DMS153 treated with DMSO at 0.1 percent for 48 hours (cell line): ENCODE measurements around the gene NXNL1.
"Not testable (repeated sequence)": the region's sequence is repeated elsewhere in the genome, so short reads cannot be mapped to it uniquely, and the experiment has no call there.

Experiments
- DNase-seq: peaks from one replicate; lab custom pipeline; 2025; ENCODE audit not compliant: unreplicated experiment; lab: John Stamatoyannopoulos, UW

NXNL1 gene

DNA sequence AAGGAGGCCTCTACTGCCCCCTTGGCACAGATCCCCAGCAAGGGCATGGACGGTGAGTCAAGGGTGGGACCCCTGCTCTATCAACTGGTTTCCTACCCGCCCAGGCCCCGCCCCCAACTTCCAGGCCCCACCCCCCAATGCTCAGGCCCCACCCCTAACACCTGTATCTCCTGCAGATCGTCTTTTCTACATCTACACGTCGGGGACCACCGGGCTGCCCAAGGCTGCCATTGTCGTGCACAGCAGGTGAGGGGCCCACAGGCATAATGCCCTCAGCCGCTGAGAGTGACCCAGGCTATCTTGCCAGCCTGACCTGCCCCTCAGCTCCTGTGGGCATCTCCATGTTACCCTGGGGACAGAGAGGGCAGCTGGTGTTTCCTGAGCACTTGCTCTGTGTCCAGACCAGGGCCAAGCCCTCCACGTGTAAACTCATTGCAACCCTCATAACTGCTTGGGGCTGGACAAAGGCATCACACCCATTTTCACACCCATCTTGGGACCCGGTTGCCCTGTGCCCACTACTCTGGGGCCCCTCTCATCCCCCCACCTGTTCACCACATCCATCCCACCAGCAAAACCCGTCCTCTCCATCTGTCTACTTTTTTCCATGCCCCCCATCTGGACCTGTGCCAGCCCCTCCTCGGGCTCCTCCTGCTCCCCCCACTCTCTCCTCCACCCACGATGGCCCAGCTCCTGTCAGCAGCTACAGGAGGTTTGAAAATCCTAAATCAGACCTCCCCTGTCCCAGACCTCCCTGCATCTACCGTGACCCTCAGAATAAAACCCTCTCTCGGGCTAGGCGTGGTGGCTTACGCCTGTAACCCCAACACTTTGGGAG, 26.8 kb upstream of the NXNL1 start:
- no peak for DNase-seq

- DNase-seq: no peak
Observed at GRCh38 chr19:17486545-17487240, 26.0 kb upstream of the NXNL1 start.

- no peak for DNase-seq
Observed at GRCh38 chr19:17484520-17485185, 23.9 kb upstream of the NXNL1 start.

- no peak for DNase-seq
Observed at GRCh38 chr19:17483605-17484002, 22.9 kb upstream of the NXNL1 start.

- DNase-seq: no peak
Observed at GRCh38 chr19:17482877-17483604, 22.3 kb upstream of the NXNL1 start.

- no peak for DNase-seq
Observed at GRCh38 chr19:17481986-17482385, 21.3 kb upstream of the NXNL1 start.

- DNase-seq: no peak
Observed at GRCh38 chr19:17479325-17479791, 18.6 kb upstream of the NXNL1 start.

DNA sequence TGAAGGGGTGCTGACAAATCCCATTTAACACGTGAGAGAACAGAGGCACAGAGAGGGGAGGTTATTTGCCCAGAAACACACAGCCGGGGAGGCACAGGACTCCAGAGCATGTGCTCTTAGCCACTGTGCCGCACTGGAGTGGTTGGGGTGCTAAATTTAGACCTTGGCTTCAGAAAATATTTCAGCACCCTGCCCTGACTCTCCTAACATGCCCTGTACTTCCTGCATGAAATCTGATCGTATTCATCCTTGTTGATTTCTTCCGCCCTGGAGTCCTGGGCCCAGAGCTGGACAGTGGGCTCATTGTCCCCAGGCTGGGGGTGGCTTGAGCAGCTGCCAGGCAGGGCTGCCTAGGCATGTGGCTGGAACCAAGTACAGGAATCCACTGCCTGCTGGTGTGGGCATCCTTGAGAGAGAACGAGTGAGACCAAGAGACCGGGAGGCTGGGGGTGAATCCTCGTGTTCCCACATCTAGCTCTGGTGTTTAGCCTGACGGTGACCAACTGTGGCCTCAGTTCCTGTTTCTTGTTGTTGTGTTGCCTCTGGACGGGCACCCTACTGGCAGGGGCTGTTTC, 14.9 kb upstream of the NXNL1 start:
- no peak for DNase-seq

DNA sequence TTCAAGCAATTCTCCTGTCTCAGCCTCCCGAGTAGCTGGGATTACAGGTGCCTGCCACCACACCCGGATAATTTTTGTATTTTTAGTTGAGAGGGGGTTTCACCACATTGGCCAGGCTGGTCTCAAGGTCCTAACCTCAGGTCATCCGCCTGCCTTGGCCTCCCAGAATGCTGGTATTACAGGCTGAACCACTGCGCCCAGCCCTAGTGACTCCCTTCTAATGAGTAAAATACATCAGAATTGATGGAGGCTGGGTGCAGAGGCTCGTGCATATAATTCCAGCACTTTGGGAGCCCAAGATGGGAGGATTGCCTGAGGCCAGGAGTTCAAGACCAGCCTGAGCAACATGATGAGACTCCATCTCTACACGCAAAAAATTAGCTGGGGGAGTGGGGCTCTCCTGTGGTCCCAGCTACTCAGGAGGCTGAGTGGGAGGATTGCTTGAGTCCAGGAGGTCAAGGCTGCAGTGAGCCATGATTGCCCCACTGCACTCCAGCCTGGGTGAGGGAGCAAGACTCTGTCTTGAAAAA, 14.3 kb upstream of the NXNL1 start:
- not testable (repeated sequence) for DNase-seq

- DNase-seq: no peak
Observed at GRCh38 chr19:17473041-17473440, 12.3 kb upstream of the NXNL1 start.

GRCh38 chr19:17471410-17472125, 10.8 kb upstream of the NXNL1 start:
- DNase-seq: no peak

DNA sequence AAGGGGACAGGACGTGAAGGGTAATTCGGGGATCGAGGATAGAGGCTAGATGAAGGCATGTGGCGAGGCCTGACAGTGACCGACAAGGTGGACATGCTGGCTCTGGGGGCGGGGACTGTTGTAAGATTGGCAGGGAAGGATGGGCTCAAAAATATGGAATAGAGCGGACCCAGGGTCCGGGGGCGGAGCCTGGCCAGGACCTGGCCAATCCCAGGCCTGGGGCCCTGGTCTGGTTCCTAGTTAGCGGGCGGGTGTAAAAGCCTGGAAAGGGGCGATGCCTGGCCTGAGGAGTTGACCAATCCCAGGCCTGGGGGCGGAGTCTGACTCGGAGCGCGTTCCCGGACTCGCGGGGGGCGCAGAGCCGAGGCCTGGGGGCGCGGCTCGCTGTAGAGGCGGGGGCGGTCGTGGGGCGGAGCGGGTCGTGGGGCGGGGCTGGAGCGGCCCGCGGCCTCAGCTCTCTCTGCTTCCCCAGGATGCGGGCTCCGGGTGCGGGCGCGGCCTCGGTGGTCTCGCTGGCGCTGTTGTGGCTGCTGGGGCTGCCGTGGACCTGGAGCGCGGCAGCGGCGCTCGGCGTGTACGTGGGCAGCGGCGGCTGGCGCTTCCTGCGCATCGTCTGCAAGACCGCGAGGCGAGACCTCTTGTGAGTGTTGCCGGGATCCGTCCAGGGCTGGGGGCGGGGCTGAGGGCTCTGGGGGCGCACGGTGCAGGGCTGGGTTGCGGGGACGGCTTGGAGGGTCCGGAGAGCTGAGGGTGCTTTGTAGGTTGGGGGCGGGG, 9.5 kb upstream of the NXNL1 start, which contains the start of gene SLC27A1:
Gene SLC27A1 (plus strand): TSS at position 457 of the 774 bp plus-strand sequence. CDS start 17 bp downstream, at position 474.
- DNase-seq: peak; percentile 94

DNA sequence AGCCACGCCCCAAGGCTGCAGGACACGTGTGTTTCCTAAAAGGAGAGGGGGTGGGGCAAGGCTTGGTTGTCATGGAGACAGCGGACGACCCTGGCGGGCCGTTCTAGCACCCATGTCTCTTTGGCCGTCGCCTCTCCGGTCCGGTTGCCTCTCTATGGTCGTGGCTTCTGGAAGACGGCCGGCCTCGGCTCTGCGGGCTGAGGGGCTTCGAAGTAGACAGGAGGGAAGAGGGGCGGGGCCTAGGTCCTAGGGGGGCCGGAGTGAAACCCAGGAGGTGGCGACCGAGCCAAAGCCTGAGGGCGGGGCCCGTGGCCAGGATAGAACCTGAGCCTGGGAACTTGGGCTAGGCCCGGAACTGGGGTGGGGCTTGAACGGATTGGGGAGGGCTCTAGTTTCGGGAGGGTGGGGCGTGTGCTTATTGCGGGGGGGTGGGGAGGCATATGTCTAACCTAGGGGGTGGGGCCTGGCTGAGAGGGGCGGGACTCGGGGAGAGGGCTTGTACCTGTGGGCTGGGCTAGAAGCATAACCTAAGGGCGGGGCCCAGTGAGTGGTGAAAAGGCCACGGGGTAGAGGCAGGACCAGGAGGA, 8.8 kb upstream of the NXNL1 start:
- DNase-seq: peak; percentile 76

- no peak for DNase-seq
Observed at GRCh38 chr19:17469092-17469480, 8.4 kb upstream of the NXNL1 start.

- no peak for DNase-seq
Observed at GRCh38 chr19:17468302-17469091, 7.8 kb upstream of the NXNL1 start.

GRCh38 chr19:17467471-17468301, 7.0 kb upstream of the NXNL1 start:
- DNase-seq: no peak

GRCh38 chr19:17466487-17466850, 5.7 kb upstream of the NXNL1 start:
- no peak for DNase-seq
